Adipocyte (in vitro differentiated cells): Measurements from ENCODE around the gene KEAP1.
A peak's percentile ranks its signal among the peaks of the same experiment; 100 is the strongest.
"Not testable (repeated sequence)": the region's sequence is repeated elsewhere in the genome, so short reads cannot be mapped to it uniquely, and the experiment has no call there.

ENCODE experiments used
- DNase-seq: peaks from one replicate; pipeline ENCODE4 v3.0.0-alpha.2; 2015; ENCODE audit warnings: low read depth
- H3K27me3 ChIP-seq: replicated peaks from 2 replicates; pipeline ENCODE4 v1.7.0; 2013; ENCODE audit warnings: mild to moderate bottlenecking, low read length, moderate library complexity; ENCODE audit not compliant: control insufficient read depth, insufficient read depth
- H3K36me3 ChIP-seq: 2 replicates; pipeline ENCODE4 v1.7.0; 2013; ENCODE audit warnings: low read length, mild to moderate bottlenecking, moderate library complexity; ENCODE audit not compliant: control insufficient read depth, insufficient read depth, severe bottlenecking
- H3K4me1 ChIP-seq: 2 replicates; pipeline ENCODE4 v1.7.0; 2013; ENCODE audit warnings: mild to moderate bottlenecking, low read length, moderate library complexity; ENCODE audit not compliant: control insufficient read depth, insufficient read depth
- H3K4me3 ChIP-seq: 2 replicates; pipeline ENCODE4 v1.7.0; 2013; ENCODE audit warnings: mild to moderate bottlenecking, low read length, moderate library complexity
- H3K9ac ChIP-seq: 2 replicates; pipeline ENCODE4 v1.7.0; 2013; ENCODE audit warnings: mild to moderate bottlenecking, low read length, moderate library complexity
- H3K9me3 ChIP-seq: 2 replicates; pipeline ENCODE4 v1.7.0; 2013; ENCODE audit warnings: mild to moderate bottlenecking, low read length, moderate library complexity; ENCODE audit not compliant: control insufficient read depth

The KEAP1 gene

GRCh38 chr19:10478903-10479384 is 24.2 kb downstream of the KEAP1 start:
- Histone ChIP-seq H3K9me3 (no peaks in the 10 kb centered on the region), H3K4me1 (peaks cover 11% of the 10 kb centered on the region), H3K9ac (peak overlapping the region; percentile 71), H3K36me3 (no peaks in the 10 kb centered on the region), H3K27me3 (no peaks in the 10 kb centered on the region), H3K4me3 (peak overlapping the region; percentile 82)
- peak; percentile 87 for DNase-seq

DNA sequence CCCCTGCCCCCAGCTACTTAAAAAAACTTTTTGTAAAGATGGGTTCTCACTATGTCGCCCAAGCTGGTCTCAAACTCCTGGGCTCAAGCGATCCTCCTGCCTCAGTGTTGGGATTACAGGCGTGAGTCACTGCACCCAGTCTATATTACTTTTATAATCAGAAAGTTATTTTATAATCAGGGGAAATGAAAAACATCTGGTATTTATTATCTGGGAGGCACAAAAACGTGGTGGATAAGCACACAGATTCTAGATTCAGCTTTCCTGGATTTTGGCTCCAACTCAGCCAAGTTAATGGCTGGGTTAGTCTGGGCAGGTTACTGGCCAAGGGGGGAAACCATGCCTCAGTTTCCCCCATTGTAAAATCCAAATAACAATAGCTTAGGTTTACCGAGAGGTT is 24.7 kb downstream of the KEAP1 start:
- H3K36me3 ChIP-seq: no peaks in the 10 kb centered on the region
- peak overlapping the region; percentile 58 for H3K4me3 ChIP-seq
- peaks cover 13% of the 10 kb centered on the region for H3K4me1 ChIP-seq
- H3K27me3 ChIP-seq: no peaks in the 10 kb centered on the region
- H3K9me3 ChIP-seq: no peaks in the 10 kb centered on the region
- no peak overlapping the region for H3K9ac ChIP-seq
- DNase-seq: peak; percentile 61

GRCh38 chr19:10474962-10475451 is 28.1 kb downstream of the KEAP1 start:
- H3K27me3 ChIP-seq: no peaks in the 10 kb centered on the region
- peaks cover 18% of the 10 kb centered on the region for H3K4me1 ChIP-seq
- no peaks in the 10 kb centered on the region for H3K36me3 ChIP-seq
- no peak overlapping the region for H3K4me3 ChIP-seq
- no peaks in the 10 kb centered on the region for H3K9me3 ChIP-seq
- no peak for DNase-seq
- no peak overlapping the region for H3K9ac ChIP-seq

GRCh38 chr19:10473192-10473591 is 30.0 kb downstream of the KEAP1 start:
- Histone ChIP-seq H3K4me3 (no peak overlapping the region), H3K36me3 (no peaks in the 10 kb centered on the region), H3K4me1 (peaks cover 7% of the 10 kb centered on the region), H3K27me3 (no peaks in the 10 kb centered on the region), H3K9me3 (no peaks in the 10 kb centered on the region), H3K9ac (no peak overlapping the region)
- DNase-seq: no peak

GRCh38 chr19:10471909-10472308 is 31.2 kb downstream of the KEAP1 start:
- H3K9ac ChIP-seq: no peak overlapping the region
- no peaks in the 10 kb centered on the region for H3K27me3 ChIP-seq
- H3K4me1 ChIP-seq: peaks cover 7% of the 10 kb centered on the region
- peak; percentile 70 for DNase-seq
- no peaks in the 10 kb centered on the region for H3K9me3 ChIP-seq
- peaks cover 5% of the 10 kb centered on the region for H3K36me3 ChIP-seq
- H3K4me3 ChIP-seq: no peak overlapping the region

- H3K4me3 ChIP-seq: no peak overlapping the region
- H3K27me3 ChIP-seq: no peaks in the 10 kb centered on the region
- H3K4me1 ChIP-seq: peaks cover 2% of the 10 kb centered on the region
- H3K36me3 ChIP-seq: peaks cover 9% of the 10 kb centered on the region
- no peak for DNase-seq
- no peak overlapping the region for H3K9ac ChIP-seq
- H3K9me3 ChIP-seq: no peaks in the 10 kb centered on the region
Measured at GRCh38 chr19:10468133-10468532, 35.0 kb downstream of the KEAP1 start.

DNA sequence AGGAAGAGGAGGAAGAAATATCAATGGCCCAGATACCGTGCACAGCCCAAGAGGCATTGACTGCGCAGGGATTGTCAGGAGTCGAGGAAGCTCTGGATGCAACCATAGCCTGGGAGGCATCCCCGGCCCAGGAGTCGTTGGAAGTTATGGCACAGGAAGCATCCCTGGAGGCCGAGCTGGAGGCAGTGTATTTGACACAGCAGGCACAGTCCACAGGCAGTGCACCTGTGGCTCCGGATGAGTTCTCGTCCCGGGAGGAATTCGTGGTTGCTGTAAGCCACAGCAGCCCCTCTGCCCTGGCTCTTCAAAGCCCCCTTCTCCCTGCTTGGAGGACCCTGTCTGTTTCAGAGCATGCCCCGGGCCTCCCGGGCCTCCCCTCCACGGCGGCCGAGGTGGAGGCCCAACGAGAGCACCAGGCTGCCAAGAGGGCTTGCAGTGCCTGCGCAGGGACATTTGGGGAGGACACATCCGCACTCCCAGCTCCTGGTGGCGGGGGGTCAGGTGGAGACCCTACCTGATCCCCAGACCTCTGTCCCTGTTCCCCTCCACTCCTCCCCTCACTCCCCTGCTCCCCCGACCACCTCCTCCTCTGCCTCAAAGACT is 36.0 kb downstream of the KEAP1 start:
- H3K36me3 ChIP-seq: peaks cover 9% of the 10 kb centered on the region
- DNase-seq: no peak

GRCh38 chr19:10464456-10464855 is 38.7 kb downstream of the KEAP1 start:
- H3K36me3 ChIP-seq: peaks cover 9% of the 10 kb centered on the region
- H3K4me1 ChIP-seq: no peaks in the 10 kb centered on the region
- no peaks in the 10 kb centered on the region for H3K27me3 ChIP-seq
- no peak for DNase-seq
- no peak overlapping the region for H3K4me3 ChIP-seq
- H3K9me3 ChIP-seq: no peaks in the 10 kb centered on the region
- no peak overlapping the region for H3K9ac ChIP-seq

More for the DNA sequence above, 36.0 kb downstream of the KEAP1 start:
- Histone ChIP-seq H3K4me1 (no peaks in the 10 kb centered on the region), H3K9me3 (no peaks in the 10 kb centered on the region), H3K4me3 (no peak overlapping the region), H3K9ac (no peak overlapping the region), H3K27me3 (no peaks in the 10 kb centered on the region)

DNA sequence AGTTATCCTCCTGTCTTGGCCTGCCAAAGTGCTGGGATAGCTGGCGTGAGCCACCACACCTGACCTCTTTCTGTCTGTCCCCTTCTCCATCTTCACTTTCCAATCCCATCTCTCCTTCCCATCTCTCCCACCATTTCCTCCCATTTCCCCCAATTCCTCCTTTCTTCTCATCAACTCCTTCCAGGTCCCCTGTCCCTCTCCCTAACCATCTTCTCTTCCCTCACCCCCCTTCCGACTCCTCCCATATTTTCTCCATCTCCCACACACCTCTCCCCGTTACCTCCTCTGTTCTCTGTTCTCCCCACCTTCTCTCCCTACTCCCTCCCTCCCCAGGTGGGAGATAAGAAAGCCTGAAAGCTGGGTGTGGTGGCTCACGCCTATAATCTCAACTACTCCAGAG is 40.6 kb downstream of the KEAP1 start:
- Histone ChIP-seq H3K27me3 (no peaks in the 10 kb centered on the region), H3K4me1 (no peaks in the 10 kb centered on the region), H3K4me3 (no peak overlapping the region), H3K9ac (no peak overlapping the region), H3K9me3 (no peaks in the 10 kb centered on the region), H3K36me3 (peaks cover 9% of the 10 kb centered on the region)
- DNase-seq: no peak

DNA sequence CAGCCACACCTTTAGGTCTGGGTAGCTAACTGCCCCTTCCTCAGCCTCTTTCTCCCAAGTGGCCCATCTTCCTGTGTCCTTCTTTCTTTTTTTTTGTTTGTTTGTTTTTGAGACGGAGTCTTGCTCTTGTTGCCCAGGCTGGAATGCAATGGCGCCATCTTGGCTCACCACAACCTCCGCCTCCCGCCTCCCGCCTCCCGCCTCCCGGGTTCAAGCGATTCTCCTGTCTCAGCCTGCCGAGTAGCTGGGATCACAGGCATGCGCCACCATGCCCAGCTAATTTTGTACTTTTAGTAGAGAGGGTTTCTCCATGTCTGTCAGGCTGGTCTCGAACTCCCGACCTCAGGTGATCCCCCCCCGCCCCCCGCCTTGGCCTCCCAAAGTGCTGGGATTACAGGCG is 41.1 kb downstream of the KEAP1 start:
- H3K27me3 ChIP-seq, H3K4me3 ChIP-seq, H3K36me3 ChIP-seq, H3K9ac ChIP-seq, H3K4me1 ChIP-seq, DNase-seq, H3K9me3 ChIP-seq: not testable (repeated sequence)

DNA sequence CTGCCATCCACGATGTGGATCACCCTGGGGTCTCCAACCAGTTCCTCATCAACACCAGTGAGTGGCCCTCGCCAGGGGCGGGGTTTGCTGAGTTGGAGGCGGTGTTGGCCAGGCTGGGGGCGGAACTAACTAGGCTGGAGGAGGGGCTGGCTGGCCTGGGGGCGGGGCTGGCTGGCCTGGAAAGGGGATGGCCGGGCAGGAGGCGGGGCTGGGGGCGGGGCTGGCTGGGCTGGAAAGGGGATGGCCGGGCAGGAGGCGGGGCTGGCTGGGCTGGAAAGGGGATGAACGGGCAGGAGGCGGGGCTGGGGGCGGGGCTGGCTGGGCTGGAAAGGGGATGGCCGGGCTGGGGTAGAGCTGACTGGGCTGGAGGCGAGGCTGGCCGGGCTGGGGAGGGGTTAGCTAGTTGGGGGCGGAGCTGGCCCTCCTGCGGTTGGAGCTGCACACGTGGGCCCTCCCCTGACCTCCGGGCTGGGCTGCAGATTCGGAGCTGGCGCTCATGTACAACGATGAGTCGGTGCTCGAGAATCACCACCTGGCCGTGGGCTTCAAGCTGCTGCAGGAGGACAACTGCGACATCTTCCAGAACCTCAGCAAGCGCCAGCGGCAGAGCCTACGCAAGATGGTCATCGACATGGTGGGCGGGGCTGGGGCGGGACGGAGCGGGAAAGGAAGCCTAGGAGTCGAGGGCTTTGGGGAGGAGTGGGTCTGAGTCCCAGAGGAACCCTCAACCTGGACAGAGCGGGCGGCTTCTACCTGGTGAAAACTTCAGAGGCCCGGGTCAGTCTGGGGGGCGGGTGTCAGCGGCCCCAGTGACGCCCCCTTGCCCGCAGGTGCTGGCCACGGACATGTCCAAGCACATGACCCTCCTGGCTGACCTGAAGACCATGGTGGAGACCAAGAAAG is 41.9 kb downstream of the KEAP1 start:
- no peaks in the 10 kb centered on the region for H3K9me3 ChIP-seq
- H3K9ac ChIP-seq: no peak overlapping the region
- peak overlapping the region; percentile 12 for H3K4me3 ChIP-seq
- DNase-seq: peak; percentile 95
- H3K36me3 ChIP-seq: no peaks in the 10 kb centered on the region
- H3K4me1 ChIP-seq: no peaks in the 10 kb centered on the region
- no peaks in the 10 kb centered on the region for H3K27me3 ChIP-seq
